Endometrial microvascular endothelial cells (primary cell): Measurements from ENCODE around the gene NUP210. TPM values are rescaled to one million over a fixed set of nuclear protein-coding genes. Genes with fewer than 3 reads are reported as not detected.
"Not testable (repeated sequence)": the region's sequence is repeated elsewhere in the genome, so short reads cannot be mapped to it uniquely, and the experiment has no call there.

Experiments
- in situ Hi-C: cut with HindIII; loops from 2 replicates; pipeline ENCODE4 v1.10.0; 2017; ENCODE audit warnings: low sequenced_read_pairs, low pct_unique_long_range_greater_than_20kb; ENCODE audit errors: inconsistent ontology term
- total RNA-seq: library from RNA; depleted of rRNA; stranded (reverse); fragments of >200 nt; gene quantifications from one replicate; pipeline ENCODE4 v1.2.3, GENCODE V29; 2015; ENCODE audit errors: inconsistent ontology term

Gene NUP210
- total RNA-seq, 1 donor from 2014 or later, result 0.65 TPM

DNA sequence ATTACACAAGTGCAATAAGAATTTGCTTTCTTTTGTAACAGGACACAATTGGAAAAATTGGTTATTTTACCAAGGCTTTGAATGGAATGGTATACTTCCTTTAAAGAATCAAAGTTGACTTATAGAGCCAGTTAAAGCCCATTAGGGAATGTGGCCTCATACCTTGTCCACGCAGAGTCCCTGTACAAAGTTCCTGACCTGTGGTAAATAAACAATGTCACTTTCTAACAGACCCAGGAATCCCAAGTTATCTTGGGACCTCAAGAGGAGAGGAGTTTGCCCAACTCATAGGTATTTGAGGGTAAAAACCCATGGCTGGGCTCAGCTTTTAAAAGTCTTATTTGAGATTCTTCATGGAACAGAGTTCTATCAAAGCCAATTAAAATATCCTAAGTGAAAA lies 12.0 kb upstream of the NUP210 start:
- in situ Hi-C loops, result no loop called here

DNA sequence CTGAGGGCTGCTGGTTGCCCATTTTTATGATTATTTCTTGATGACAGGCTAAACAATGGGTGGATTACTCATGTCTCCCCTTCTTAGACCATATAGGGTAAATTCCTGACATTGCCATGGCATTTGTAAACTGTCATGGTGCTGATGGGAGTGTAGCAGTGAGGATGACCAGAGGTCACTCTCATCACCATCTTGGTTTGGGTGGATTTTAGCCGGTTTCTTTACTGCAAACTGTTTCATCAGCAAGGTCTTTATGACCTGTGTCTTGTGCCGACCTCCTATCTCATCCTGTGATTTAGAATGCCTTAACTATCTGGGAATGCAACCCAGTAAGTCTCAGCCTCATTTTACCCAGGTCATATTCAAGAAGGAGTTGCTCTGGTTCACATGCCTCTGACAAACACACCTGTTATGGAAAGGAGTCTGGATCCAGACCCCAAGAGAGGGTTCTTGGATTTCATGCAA lies 10.3 kb upstream of the NUP210 start:
- in situ Hi-C loops, result not testable (repeated sequence)

DNA sequence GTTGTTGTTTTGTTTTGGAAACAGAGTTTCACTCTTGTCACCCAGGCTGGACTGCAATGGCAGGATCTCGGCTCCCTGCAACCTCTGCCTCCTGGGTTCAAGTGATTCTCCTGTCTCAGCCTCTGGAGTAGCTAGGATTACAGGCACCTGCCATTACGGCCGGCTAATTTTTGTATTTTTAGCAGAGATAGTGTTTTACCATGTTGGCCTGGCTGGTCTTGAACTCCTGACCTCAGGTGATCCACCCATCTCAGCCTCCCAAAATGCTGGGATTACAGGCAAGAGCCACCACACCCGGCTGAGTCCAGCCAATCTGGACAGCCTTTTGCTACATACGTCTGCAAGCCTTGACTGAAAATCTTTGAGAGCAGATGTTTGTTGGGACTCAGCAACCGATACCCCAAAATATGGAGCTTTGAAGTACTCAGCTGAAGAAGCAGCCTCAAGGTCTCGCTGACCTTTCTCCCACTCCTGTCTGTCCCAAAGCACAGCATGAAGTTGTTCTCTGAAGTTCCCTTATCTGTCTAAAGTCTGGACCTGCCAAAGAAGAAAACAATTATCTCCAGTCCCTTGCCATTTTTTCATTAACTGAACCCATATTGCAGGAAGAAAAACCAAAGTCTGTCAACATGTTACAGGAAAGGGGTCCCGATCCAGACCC lies 9.6 kb upstream of the NUP210 start:
- in situ Hi-C loops, result no loop called here

DNA sequence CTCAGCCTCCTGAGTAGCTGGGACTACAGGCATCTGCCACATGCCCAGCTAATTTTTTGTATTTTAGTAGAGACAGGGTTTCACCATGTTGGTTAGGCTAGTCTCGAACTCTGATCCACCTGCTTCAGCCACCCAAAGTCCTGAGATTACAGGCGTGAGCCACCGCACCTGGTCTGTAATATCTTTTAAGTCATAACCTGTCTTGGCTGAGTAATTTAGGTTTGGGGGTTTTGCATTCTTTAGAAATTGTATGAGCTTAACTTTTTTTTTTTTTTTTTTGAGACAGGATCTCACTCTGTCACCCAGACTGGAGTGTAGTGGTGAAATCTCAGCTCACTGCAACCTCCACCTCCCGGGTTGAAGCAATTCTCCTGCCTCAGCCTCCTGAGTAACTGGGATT lies 8.6 kb upstream of the NUP210 start:
- in situ Hi-C loops, result not testable (repeated sequence)

DNA sequence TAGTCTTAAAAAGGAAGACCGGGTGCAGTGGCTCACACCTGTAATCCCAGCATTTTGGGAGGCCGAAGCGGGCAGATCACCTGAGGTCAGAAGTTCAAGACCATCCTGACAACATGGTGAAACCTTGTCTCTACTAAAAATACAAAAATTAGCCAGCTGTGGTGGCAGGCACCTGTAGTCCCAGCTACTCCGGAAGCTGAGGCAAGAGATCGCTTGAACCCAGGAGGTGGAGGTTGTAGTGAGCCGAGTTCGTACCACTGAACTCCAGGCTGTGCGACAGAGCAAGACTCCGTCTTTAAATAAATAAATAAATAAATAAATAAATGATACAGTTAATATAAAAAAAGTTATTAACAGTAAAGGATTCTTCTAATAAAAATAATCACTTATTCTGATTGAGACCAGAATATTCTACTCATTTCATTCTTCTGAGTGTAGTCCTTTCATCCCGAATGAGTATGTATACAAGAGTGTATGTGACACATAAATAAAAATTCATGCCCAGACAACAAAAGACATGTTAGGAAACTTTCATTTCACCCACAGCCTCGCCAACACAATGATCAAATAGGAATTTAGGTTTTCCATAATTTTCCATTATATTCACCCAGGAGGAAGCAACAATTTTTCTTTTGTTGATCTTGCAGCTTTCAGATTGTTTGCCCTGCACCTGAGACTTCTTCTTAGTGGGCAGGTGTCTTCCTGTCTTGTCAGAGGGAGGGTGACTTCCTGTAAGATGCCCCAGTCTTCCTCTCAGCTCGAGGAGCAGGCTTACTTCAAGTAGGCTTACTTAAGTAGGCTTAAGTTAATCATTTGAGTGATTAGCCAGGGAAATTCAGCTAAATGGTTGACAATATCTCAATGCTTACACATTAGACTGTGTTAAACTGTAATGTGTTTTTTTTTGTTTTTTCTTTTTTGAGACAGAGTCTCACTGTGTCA lies 7.8 kb upstream of the NUP210 start:
- in situ Hi-C loops, result no loop called here

DNA sequence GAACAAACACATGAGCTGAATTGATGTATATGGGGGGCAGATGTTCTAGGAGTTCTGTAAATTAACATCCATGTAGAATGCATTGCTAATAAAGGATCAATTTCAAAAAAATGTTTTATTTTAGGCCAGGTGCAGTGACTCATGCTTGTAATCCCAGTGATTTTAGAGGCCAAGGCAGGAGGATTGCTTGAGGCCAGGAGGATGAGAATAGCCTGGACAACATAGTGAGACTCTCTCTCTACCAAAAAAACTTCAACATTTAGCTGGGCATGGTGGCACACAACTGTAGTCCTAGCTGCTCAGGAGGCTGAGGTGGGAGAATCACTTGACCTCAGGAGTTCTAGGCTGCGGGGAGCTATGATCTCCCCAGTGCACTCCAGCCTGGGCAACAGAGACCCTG lies 6.5 kb upstream of the NUP210 start:
- in situ Hi-C loops, result no loop called here

DNA sequence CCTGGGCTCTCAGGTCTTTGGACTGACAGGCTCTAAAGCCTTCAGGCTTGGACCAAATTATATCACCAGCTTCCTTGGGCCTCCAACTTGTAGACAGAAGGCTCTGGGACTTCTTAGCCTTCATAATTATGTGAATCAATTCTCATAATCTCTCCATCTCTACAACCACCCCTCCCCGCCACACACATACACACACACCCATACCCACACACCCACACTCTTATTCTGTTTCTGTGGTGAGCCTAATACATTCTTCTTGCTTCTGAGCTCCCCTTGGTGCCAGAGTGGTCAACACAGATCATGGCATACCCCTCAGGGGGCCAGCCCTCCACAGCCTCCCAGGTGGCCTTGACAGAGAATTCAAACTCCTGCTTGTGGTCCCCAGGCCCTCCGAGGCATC lies 5.6 kb upstream of the NUP210 start:
- in situ Hi-C loops, result no loop called here

DNA sequence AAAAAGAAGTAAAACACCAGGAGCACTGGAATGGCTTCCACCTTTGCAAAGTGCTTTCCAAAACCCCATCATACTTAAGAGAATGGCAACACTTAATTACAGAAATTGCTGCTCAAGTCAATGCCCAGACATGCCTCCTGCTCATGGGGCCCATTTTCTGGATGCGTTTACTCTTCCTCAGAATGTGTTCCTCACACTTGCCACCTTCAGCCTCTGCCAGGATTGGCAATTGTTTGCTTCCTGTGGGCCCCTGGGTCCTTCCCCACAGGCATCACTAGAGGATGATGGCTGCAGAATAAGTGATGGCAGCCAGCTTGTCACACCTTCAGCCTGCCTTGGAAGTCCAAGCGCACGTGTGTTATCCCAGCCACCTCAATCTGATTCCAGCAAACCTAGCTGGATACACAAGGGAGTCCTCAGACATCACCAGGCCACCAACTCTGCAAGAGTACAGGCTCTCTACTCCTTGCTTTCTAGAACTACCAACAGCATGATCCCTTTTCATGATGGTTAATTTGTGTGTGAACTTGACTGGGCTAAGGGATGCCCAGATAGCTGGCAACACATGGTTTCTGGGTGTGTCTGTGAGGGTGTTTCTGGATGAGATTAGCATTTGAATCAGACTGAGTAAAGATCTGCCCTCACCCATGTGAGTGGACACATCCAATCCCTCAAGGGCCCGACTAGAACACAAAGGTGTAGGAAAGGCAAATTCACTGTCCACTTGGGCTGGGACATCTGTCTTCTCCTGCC lies 4.9 kb upstream of the NUP210 start:
- in situ Hi-C loops, result no loop called here

DNA sequence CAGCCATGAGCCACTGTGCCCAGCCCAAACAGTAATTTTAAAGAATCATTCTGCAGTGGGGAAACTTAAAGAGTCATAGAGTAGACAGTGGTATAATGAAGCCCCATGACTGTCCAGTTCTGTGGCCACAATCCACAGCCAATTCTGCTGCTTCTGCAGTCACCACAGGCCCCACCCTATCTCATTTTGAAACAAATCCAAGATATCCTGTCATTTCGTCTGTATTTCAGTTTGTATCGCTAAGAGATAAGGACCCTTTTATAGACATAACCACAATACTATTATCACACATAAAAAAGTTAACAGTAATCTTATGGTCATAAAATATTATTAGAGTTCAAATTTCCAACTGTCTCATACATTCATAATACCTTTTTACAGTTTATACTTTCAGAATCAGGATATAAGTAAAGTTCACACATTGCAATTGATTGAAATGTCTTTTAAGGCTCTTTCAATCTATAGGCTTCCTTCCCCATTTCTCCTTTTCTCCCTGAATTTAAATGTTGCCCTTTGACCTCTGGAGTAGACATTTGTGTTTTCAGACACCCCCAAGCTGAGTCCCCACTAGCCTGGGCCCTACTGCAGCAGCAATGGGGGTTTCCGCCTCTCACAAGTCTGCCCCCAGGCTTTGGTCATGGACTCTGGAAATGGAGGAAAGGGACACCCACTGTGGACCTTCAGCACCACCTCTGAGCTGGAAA lies 4.2 kb upstream of the NUP210 start:
- in situ Hi-C loops, result no loop called here

DNA sequence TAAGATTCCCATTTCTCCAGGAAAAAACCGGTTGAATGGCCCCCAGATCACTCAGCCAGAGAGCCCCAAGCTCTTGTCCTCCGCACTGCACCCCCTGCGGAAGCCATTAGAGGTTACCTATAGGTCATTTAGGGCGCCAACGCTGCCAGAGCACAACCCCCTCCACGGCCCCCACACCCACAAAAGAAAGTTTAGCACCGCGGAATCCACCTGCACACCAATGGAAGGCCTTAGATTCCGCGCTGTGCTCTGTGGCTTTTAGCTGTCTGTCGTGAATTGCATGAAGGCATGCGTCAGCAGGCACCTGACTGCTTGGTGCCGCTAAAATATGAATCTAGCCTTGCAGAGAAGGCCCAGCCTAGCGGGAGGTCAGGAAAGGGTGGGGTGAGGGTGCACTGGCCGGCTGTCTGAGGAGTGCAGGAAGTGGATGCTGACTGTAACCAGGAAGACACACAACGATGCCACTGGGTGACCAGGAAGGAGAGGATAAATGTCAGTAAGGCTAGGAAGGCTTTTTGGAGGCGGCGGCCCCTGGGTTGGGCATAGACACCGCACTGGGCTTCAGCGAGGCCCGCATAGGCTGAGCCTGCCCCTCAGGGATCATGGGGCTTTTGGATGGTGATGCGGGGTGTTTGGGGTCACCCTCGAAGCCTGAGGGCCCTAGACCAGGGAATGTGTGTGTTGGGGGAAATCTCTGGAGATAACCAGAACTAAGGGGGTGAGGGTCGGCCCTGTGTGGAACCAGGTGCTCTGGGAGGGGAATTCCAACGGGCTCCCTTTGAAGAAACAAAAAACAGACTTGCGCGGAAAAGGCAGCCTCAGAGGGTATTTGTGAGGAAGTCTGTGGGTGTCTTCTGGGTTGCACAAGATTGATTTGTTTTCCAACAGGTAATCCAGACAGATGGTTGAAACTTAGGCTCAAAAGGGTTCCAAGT lies 976 bp upstream of the NUP210 start:
- in situ Hi-C loops, result no loop called here

DNA sequence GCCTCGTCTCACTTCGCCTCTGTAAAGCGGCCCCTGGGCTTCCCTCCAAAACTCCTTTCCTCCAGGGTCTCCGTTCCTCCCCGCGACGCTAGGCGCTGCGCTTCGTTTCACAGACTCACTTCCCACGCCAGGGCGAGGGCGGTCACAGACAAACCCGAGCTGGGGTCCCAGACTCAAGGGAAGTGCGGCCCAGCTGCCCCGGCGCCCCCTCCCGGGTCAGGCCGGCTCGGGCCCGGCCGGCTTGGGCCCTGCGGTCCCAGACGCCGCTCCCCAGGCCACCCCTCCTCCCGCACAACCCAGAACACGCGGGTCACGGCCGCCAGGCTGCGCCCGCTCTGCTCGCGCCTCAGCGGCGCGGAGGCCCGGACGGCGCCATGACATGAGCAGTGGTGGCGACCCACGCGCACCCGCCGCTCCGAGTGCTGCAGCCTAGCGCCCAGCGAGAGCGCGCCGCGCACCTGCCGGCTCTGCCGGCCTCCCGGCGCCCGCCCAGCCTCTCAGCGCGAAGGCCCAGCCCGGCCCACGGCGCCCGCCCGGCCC lies 547 bp downstream of the NUP210 start:
- in situ Hi-C loops, result no loop called here

DNA sequence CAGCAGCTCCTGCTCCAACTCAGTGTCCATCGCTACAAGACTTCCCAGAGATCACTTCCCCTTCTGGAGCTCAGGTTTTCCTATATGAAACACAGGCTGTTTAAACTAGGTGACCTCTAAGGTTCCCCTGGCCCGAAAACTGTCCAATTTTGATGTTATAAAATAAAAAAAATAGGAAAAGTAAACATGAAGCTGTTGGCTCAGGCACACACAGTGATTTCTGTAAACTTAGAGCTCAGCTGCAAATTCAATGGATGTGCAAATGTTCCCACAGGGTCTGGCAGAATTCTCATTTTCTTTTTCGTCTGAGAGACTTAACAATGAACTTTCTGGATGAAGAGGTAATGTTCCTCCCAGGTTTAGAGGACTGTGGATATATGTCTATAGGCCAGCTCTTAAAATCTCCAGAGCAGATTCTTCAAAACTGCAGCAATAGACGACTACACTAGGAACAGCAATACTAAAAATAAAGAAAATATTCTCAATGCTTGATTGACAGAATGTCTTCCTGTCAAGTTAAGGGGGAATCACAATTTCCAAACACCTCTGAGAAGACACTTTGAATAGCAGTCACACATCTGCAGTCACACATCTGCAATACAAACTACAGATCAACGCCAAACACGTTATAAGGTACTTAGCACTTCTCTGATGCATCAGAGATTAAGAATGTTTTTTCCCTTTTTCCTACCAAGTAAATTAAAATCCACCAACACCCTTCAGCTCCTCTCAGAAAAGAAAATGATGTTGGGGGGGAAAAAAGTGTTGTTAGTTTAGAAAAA lies 2.8 kb downstream of the NUP210 start:
- in situ Hi-C loops, result no loop called here

DNA sequence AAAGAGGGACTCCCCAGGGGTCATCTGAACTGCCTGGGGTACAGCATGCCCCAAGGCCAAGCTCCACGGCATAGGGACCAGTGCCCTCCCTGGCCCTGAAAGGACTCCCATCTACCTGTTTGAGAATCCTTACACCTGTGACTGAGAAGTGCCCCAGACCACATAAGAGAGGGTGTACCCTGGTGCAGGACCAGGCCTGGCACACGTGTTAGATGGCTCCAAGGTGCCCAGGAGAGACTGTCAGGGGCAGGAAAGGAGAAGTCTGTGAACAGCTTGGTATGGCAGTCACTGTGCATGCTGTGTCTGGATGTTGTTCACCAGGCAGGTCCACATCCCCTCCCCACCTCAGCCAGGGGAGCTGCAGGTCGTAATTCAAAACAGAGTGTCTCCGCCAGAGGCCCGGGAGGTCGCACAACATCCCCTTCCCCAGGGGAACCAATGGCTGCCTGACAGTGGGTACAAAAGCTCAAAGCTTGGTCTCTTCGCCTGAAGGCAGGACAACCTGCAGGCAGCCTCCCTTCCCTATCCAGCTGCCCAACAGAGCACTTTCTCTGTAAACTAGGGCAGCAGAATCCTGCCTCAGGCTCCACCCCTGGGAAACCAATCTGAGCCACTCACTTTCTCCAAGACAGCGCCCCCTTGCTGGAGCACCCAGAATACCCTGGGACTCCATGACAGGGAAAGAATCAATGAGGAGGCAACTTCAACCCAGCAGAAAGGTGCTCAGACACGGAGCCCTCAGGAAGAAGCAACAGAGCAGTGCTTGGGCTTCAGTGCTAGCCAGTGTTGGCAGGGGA lies 3.9 kb downstream of the NUP210 start:
- in situ Hi-C loops, result no loop called here

DNA sequence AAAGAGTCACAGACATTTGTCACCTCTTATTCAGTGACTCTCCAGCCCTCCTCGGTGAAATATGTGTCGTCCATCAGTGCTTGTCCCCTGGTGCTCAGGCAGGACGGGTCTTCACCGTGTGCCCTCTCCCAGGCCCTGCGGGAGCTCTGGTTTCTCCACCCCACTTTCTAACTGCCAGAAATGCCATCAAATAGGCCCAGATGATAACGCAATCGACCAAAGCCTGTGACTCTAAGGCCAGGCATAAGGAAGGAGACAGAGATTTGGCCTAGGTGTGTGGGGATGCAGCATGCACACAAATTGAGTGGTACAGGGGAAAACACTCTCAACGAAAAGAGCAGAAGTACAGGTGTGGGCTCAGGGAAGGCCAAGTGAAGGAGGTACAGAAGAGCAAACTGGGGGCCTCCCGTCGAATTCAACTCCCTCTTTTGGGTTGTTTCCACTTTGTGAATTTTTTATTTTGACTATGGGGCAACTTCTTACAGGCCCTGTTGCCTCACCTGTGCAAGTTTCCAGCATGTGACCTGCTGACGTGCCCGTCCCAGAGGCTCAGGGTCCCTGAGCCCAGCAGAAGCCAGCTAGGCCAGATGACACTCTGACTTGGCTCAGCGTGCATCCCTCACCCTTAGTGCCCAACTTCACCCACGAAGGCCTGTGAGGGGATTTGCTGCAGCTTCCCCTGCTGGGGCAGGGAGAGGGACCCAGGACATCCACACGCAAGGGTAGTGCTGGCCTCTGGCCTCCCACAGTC lies 4.7 kb downstream of the NUP210 start:
- in situ Hi-C loops, result no loop called here

DNA sequence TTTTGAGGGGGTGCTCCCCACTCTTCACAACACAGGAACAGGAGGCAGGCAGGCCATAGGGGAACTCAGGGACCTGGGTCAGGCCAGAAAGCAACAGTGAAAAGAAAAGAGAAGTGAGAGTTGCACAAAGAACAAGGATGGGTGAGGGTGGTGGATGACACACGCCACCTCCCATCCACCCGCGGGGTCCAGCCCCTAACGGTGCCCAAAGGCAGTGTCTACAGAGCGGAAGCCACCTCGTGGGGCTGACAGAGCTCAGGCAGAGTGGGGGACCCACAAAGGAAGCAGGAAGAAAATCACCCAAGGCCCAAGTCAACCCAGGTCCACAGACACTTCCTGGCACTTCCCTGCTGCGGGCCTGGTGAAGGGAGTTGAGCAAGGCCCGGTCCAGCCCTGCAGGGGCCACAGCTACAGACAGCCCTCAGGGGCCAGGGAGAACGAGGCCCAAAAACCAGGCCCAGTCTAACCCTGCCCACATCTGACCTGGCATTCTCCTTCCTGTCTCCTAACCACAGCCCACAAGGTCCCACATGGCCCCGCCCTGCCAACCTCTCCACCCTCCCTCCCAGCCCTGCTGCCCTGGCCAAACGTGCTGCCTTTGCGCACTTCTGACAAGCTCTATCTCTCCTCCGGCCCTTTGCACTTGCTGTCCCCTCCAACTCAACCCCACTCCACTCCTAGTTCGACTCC lies 5.9 kb downstream of the NUP210 start:
- in situ Hi-C loops, result no loop called here
